Measurements from ENCODE around the gene GNB1.
"Not testable (repeated sequence)": the region's sequence is repeated elsewhere in the genome, so short reads cannot be mapped to it uniquely, and the experiment has no call there.

Gene GNB1

GRCh38 chr1:1856161-1856560 is 34.7 kb downstream of the GNB1 start:
- not testable (repeated sequence) for ATAC-seq (replicated peaks); H3K27me3 Mint-ChIP-seq; H3K4me3 Mint-ChIP-seq; DNase-seq; H3K9me3 Mint-ChIP-seq
- peak overlapping the region; percentile 42 for H3K27ac Mint-ChIP-seq
- peaks cover 50 to 85% of the 10 kb centered on the region in 2 donors for H3K4me1 Mint-ChIP-seq
- H3K36me3 Mint-ChIP-seq = peaks cover 10 to 15% of the 10 kb centered on the region in 2 donors

- H3K27me3 Mint-ChIP-seq = no peaks in the 10 kb centered on the region
- H3K36me3 Mint-ChIP-seq = peaks cover 20 to 28% of the 10 kb centered on the region in 2 donors
- H3K27ac Mint-ChIP-seq = peak overlapping the region; percentile 37
- peaks cover 51 to 84% of the 10 kb centered on the region in 2 donors for H3K4me1 Mint-ChIP-seq
- DNase-seq (no peak), ATAC-seq (replicated peaks) (no peak)
- H3K9me3 Mint-ChIP-seq = no peaks in the 10 kb centered on the region
- H3K4me3 Mint-ChIP-seq = no peak overlapping the region
Observed at GRCh38 chr1:1853593-1854257, 37.2 kb downstream of the GNB1 start.

- Mint-ChIP-seq H3K4me1 (peaks cover 46 to 84% of the 10 kb centered on the region in 2 donors), H3K27ac (peak overlapping the region; percentile 37), H3K4me3 (no peak overlapping the region), H3K36me3 (peaks cover 25 to 29% of the 10 kb centered on the region in 2 donors), H3K9me3 (no peaks in the 10 kb centered on the region), H3K27me3 (no peaks in the 10 kb centered on the region)
- no peak for DNase-seq
- no peak for ATAC-seq (replicated peaks)
Observed at GRCh38 chr1:1852619-1853414, 38.1 kb downstream of the GNB1 start.

GRCh38 chr1:1847890-1848289 is 43.0 kb downstream of the GNB1 start:
- ATAC-seq (replicated peaks) (peak; percentile 94 to 97), DNase-seq (peak; percentile 33)
- no peaks in the 10 kb centered on the region for H3K9me3 Mint-ChIP-seq
- H3K27ac Mint-ChIP-seq = peak overlapping the region; percentile 68
- peak overlapping the region; percentile 32 to 43 for H3K4me3 Mint-ChIP-seq
- H3K4me1 Mint-ChIP-seq = peaks cover 48 to 78% of the 10 kb centered on the region in 2 donors
- peaks cover 29 to 41% of the 10 kb centered on the region in 2 donors for H3K36me3 Mint-ChIP-seq
- no peaks in the 10 kb centered on the region for H3K27me3 Mint-ChIP-seq

GRCh38 chr1:1847061-1847850 is 43.6 kb downstream of the GNB1 start:
- DNase-seq (no peak), ATAC-seq (replicated peaks) (no peak)
- Mint-ChIP-seq H3K27me3 (no peaks in the 10 kb centered on the region), H3K9me3 (no peaks in the 10 kb centered on the region), H3K36me3 (peaks cover 27 to 38% of the 10 kb centered on the region in 2 donors), H3K4me1 (peaks cover 51 to 82% of the 10 kb centered on the region in 2 donors), H3K4me3 (peak overlapping the region; percentile 32 to 43), H3K27ac (peak overlapping the region; percentile 68)

GRCh38 chr1:1846386-1846918 is 44.4 kb downstream of the GNB1 start:
- no peaks in the 10 kb centered on the region for H3K9me3 Mint-ChIP-seq
- H3K4me3 Mint-ChIP-seq = no peak overlapping the region
- H3K4me1 Mint-ChIP-seq = peaks cover 57 to 86% of the 10 kb centered on the region in 2 donors
- ATAC-seq (replicated peaks) = no peak
- no peak for DNase-seq
- peaks cover 22 to 36% of the 10 kb centered on the region in 2 donors for H3K36me3 Mint-ChIP-seq
- H3K27me3 Mint-ChIP-seq = no peaks in the 10 kb centered on the region
- H3K27ac Mint-ChIP-seq = peak overlapping the region; percentile 11

- DNase-seq (no peak), ATAC-seq (replicated peaks) (peak; percentile 58 to 60)
- Mint-ChIP-seq H3K36me3 (peaks cover 17% of the 10 kb centered on the region in 2 donors), H3K9me3 (no peaks in the 10 kb centered on the region), H3K27ac (peak overlapping the region; percentile 80), H3K27me3 (no peaks in the 10 kb centered on the region), H3K4me1 (peaks cover 44 to 66% of the 10 kb centered on the region in 2 donors), H3K4me3 (peak overlapping the region; percentile 47 to 61)
Observed at GRCh38 chr1:1842360-1843146, 48.3 kb downstream of the GNB1 start.

- H3K4me1 Mint-ChIP-seq = peaks cover 38 to 56% of the 10 kb centered on the region in 2 donors
- H3K9me3 Mint-ChIP-seq = no peaks in the 10 kb centered on the region
- peak overlapping the region; percentile 47 to 50 for H3K4me3 Mint-ChIP-seq
- H3K36me3 Mint-ChIP-seq = peaks cover 14 to 22% of the 10 kb centered on the region in 2 donors
- H3K27me3 Mint-ChIP-seq = no peaks in the 10 kb centered on the region
- ATAC-seq (replicated peaks) = peak; percentile 24 to 27
- no peak for DNase-seq
- peak overlapping the region; percentile 60 for H3K27ac Mint-ChIP-seq
Observed at GRCh38 chr1:1841575-1841995, 49.3 kb downstream of the GNB1 start.

GRCh38 chr1:1839311-1839965 is 51.4 kb downstream of the GNB1 start:
- Mint-ChIP-seq H3K4me1 (peaks cover 35 to 55% of the 10 kb centered on the region in 2 donors), H3K27ac (no peak overlapping the region), H3K36me3 (peaks cover 14 to 17% of the 10 kb centered on the region in 2 donors), H3K9me3 (no peaks in the 10 kb centered on the region), H3K4me3 (no peak overlapping the region), H3K27me3 (no peaks in the 10 kb centered on the region)
- DNase-seq (no peak), ATAC-seq (replicated peaks) (no peak)

GRCh38 chr1:1836119-1836518 is 54.8 kb downstream of the GNB1 start:
- no peaks in the 10 kb centered on the region for H3K9me3 Mint-ChIP-seq
- no peak for DNase-seq
- H3K36me3 Mint-ChIP-seq = peaks cover 33 to 36% of the 10 kb centered on the region in 2 donors
- H3K4me1 Mint-ChIP-seq = peaks cover 33 to 54% of the 10 kb centered on the region in 2 donors
- H3K4me3 Mint-ChIP-seq = no peak overlapping the region
- H3K27ac Mint-ChIP-seq = no peak overlapping the region
- H3K27me3 Mint-ChIP-seq = no peaks in the 10 kb centered on the region
- no peak for ATAC-seq (replicated peaks)

GRCh38 chr1:1835546-1835945 is 55.3 kb downstream of the GNB1 start:
- Mint-ChIP-seq H3K4me3 (no peak overlapping the region), H3K4me1 (peaks cover 33 to 53% of the 10 kb centered on the region in 2 donors), H3K36me3 (peaks cover 36 to 42% of the 10 kb centered on the region in 2 donors), H3K27me3 (no peaks in the 10 kb centered on the region), H3K27ac (no peak overlapping the region), H3K9me3 (no peaks in the 10 kb centered on the region)
- ATAC-seq (replicated peaks) = no peak
- no peak for DNase-seq

- peaks cover 31 to 58% of the 10 kb centered on the region in 2 donors for H3K4me1 Mint-ChIP-seq
- H3K27me3 Mint-ChIP-seq = no peaks in the 10 kb centered on the region
- ATAC-seq (replicated peaks) (peak; percentile 89 to 93), DNase-seq (peak; percentile 33)
- no peaks in the 10 kb centered on the region for H3K9me3 Mint-ChIP-seq
- H3K36me3 Mint-ChIP-seq = peaks cover 41 to 48% of the 10 kb centered on the region in 2 donors
- H3K4me3 Mint-ChIP-seq = peak overlapping the region; percentile 38 to 63
- H3K27ac Mint-ChIP-seq = peak overlapping the region; percentile 88
Observed at GRCh38 chr1:1833916-1834325, 57.0 kb downstream of the GNB1 start.

GRCh38 chr1:1833456-1833855 is 57.4 kb downstream of the GNB1 start:
- ATAC-seq (replicated peaks) (peak; percentile 60 to 70), DNase-seq (no peak)
- peaks cover 41 to 48% of the 10 kb centered on the region in 2 donors for H3K36me3 Mint-ChIP-seq
- H3K27me3 Mint-ChIP-seq = no peaks in the 10 kb centered on the region
- peaks cover 31 to 63% of the 10 kb centered on the region in 2 donors for H3K4me1 Mint-ChIP-seq
- no peaks in the 10 kb centered on the region for H3K9me3 Mint-ChIP-seq
- H3K27ac Mint-ChIP-seq = peak overlapping the region; percentile 88
- H3K4me3 Mint-ChIP-seq = peak overlapping the region; percentile 49 to 63
